Measurements from ENCODE around the gene TMCC1.
"Not testable (repeated sequence)": the region's sequence is repeated elsewhere in the genome, so short reads cannot be mapped to it uniquely, and the experiment has no call there.

TMCC1 gene

DNA sequence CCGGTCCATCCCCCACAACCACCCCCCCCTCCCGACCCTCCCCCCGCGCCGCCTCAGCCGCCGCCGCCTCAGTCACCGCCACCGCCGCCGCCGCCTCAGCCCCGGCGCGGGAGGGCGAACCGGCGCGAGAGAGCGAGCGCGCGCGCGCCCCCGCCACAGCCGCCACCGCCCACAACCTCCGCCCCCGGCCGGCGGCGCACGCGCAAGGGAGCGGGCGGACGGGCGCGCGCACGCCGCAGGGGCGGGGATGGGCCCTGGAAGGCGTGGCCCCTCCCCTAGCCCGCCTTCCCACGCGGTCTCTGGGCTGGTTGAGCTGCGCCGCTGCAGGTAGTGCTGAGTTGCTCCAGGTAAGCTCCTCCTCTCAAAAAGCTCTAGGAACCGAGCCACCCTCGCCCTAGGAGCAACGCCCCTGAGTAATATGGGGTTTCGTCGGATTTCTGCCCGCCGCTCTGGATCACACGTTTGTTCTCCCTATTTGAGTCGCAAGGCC, at the start of gene TMCC1:
Gene TMCC1, minus strand, starts transcription at position 131 of the 490 bp plus-strand sequence.
- in situ Hi-C loops (cut with HindIII; ENCODE audit: low sequenced_read_pairs): no loop called here

DNA sequence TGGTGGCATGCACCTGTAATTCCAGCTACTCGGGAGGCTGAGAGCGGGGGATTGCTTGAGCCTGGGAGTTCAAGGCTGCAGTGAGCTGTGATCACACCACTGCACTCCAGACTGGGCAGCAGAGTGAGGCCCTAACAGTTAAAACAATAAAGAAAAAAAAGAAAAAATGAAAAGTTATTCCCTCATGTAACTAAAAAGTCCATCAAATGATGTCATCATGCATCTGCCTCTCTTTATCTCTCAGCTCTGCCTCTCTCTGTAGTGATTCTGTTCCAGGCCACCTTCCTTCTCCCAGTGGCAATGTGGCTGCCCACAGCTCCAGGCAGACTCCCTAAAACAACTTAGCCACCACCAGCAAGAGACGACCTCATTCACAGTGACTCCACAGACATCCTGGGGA, 49.5 kb upstream of the TMCC1 start:
- in situ Hi-C loops (cut with HindIII; ENCODE audit: low sequenced_read_pairs): no loop called here

DNA sequence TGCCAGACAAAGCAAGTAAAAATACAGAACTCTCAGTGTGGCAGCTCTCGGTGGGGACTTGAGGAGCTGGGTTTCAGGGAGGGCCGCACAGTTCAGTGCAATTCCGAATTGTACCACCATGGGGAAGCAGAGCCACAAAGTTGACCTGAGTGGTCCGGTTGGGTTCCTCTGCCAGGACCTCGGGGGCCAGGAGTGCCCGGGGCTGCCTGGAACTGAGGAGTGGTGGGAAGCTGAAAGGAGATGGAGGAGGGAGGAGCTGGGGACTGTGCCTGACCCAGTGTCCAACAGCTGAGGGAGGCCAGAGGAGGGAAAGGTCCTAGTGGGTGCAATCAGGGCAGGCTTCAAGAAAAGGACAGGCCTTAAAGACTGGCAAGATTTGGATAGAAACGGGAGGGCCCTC, 48.8 kb upstream of the TMCC1 start:
- in situ Hi-C loops (cut with HindIII; ENCODE audit: low sequenced_read_pairs): no loop called here

DNA sequence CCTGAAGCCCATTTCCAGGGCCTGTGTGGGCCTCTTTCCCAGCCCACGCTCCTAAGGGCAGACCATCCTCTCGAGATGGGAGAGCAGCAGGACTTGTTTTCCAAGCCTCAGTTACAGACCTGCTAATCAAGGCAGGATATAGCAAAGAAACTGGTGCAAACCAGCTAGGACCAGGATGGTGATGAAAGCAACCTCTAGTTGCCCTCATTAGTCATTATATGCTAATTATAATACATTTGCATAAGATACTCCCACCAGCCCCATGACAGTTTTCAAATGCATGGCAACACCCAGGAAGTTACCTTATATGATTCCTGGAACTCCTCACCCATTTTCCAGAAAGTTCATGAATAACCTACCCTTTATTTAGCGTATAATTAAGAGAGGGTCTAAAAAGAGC, 46.6 kb upstream of the TMCC1 start:
- in situ Hi-C loops (cut with HindIII; ENCODE audit: low sequenced_read_pairs): no loop called here

DNA sequence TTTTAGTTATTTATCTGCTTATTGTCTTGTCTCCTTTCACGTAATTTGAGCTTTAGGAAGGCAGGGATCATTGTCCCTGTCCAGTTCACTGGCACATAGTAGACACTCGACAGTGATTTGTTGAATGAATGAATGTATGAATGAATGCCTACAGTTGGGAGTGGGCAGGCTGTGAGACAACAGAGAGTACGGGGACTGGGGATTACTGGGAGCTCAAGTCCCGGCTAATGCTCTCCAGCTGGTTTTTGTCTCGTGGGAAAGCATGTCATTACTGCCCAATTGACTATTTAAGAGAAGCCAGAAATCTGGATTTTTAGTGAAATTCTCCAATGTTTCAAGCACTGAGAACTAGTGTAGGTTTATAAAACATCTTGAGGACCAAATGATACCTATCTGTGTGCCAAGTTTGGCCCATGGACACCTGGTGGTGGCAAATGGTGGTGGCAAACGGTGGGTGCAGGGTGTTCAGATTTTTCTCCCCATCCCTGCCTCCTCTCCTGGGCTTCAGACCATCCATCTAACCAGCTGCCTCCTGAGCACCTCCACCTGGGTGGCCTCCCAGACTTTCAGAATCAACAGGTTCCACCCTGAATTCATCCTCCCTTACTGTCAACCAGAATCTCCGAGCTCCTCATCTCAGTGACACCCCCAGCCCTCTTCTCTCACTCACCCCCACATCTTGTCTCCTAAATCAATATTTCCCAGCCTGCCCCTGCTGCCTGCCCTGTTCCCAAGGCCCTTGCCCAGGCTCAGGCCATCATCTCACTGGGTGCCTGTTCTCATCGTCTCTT, 44.8 kb upstream of the TMCC1 start:
- in situ Hi-C loops (cut with HindIII; ENCODE audit: low sequenced_read_pairs): no loop called here

DNA sequence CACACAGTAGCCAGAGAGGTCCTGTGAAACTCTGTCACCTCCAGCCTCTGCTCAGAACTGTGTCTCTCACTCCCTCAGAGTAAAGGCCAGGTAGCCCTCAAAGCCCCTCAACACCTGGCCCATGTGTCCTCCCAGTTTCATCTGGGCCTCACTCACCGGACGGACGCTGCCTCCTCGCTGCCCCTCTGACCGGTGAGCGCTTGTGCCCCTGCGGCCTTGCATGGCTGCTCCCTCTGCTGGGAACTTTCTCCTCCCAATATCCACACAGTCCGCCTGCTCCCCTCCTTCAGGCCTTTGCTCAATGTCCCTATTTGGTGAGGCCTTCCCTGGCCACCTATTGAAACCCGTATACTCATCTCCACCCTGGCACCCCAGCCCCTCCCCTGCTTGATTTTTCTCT, 44.2 kb upstream of the TMCC1 start:
- in situ Hi-C loops (cut with HindIII; ENCODE audit: low sequenced_read_pairs): no loop called here

DNA sequence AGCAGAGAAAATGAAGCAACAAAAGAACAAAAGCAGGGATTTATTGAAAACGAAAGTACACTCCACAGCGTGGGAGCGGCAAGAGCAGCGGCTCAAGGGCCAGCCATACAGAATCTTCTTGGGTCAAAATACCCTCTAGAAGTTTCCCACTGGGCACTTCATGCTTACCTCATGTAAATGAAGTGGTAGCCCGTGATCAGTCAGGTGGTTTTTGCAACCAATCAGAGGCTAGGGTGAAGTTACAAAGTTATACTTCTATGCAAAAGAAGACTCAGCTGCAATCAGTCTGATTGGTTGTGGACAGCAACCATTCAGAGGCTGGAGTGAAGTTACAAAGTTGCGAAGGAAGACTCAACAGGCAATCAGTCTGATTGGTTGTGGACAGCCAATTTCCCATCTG, 43.2 kb upstream of the TMCC1 start:
- in situ Hi-C loops (cut with HindIII; ENCODE audit: low sequenced_read_pairs): no loop called here

DNA sequence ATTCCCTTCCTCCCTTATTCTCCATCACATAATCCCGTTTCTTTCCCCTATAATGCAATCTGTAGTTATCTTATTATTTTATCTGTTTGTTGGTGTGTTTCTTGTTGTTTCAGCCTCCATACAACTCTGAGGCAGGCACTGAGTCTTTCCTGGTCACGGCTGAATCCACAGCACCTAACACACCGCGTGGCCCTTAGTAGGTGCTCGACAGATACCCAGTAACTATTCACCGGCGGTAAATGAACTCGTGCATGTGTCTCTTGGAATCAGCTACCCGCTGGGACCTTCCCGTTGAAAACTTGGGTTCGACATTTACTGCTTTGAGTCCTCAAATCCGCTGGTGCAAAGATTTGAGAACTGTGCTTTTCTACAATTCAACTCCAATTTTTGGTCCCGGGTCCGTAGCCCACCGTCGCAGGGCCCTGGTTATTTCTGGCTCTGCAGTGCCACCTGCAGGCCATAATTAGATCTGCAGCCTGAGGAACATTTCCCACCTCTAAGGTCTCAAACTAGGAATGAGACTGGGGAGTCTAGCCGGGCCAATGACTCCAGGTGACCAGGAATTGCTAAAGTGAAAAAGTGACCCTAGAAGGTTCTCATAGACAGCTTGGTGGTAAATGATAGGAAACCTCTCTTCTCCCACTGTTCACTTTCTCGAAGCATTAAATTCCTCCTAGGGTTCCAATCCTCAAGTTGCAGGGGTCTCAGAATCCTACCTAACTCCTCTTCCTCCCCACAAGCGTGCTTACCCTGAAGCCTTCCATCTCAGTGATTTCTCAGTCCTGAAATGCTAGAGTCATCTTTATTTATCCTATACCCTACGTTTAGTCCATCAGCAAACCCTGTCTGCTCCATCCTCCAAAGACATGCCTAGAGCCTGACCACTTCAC, 41.0 kb upstream of the TMCC1 start:
- in situ Hi-C loops (cut with HindIII; ENCODE audit: low sequenced_read_pairs): no loop called here

DNA sequence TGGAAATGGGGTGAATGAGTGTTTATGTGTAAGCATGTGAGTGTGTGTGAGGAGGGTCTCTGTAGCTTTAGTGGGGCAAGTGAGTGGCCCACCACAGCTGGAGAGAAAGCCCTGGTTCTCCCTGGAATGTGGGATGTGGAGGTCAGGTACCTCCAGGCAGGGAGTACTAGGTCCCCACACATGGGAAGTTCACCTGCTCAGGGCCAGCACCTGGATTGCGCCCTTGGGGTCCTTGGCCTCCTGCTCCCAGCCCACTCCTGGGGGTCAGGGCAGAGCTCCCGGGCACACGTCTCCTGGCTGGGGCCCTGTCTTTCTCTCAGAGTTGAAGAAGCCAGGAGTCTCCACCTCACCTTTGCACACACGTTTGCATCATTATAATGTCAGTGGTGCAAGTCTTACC, 40.0 kb upstream of the TMCC1 start:
- in situ Hi-C loops (cut with HindIII; ENCODE audit: low sequenced_read_pairs): no loop called here

DNA sequence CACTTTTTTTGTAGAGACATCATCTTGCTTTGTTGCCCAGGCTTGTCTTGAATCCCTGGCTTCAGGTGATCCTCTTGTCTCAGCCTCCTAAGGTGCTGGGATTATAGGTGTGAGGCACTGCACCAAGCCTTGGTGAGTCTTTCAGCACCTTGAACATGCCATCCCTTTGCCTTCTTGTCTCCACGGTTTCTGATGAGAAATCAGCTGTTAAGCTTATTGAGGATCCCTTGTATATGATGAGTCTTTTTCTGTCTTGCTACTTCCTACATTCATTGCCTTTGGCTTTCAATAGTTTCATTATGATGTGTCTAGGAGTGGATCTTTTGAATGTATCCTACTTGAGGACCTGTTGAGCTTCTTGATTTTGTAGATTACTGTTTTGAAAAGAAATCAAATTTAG, 35.9 kb upstream of the TMCC1 start:
- in situ Hi-C loops (cut with HindIII; ENCODE audit: low sequenced_read_pairs): no loop called here

DNA sequence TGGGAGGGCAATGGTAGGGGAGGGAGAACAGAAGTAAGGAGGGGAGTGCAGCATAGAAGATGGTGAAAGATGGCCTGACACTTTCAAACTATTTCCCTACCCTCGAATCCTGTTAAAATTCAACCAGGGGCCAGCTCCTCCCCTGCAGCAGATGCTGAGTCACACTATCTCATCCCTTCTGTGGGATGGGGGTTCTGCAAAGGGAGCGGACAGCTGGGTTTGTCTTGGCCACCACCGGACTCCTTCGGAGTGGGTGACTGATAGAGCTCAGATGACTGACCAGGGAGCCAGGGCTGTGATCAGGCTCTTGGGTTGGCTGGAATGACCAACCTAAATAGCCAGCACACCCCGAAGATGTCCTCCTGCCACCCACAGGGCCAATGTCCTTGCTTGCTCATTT, 33.6 kb upstream of the TMCC1 start:
- in situ Hi-C loops (cut with HindIII; ENCODE audit: low sequenced_read_pairs): no loop called here

DNA sequence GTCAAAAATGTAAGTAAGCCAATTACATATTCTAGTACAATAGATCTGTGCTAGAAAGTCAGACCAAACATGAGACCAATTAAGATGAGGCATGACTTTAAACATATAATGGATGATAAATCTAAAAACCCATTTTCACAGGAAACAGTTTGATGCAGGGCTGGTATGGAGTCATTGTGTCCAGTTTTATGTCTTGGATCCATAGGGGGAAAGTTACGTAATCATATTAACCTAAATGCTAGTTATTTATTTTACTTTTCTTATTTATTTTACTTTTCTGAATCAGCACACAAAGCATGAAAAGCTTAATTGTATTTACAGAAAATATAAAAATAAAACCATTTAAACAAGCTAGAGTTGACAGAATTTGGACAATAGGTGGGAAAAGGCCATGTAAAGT, 26.3 kb upstream of the TMCC1 start:
- in situ Hi-C loops (cut with HindIII; ENCODE audit: low sequenced_read_pairs): loop anchor here (5.0 kb wide), 1 partner anchor 93 kb away; no protein-coding TSS in a partner anchor

DNA sequence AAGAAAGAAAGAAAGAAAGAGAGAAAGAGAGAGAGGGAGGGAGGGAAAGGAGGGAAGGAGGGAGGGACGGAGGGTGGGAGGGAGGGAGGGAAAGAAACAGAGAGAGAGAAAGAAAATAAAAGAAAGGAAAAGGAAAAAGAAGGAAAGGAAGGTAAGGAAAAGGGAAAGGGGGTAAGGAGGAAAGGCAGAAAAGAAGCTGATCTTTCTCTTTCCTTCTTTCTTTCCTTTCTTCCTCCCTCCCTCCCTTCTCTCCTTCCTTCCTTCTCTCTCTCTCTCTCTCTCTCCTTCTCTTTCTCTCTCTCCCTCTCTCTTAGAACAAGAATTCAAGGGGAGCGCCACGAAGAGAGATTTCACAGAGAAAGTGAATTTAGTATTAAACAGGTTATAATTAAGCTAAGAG, 25.8 kb upstream of the TMCC1 start:
- in situ Hi-C loops (cut with HindIII; ENCODE audit: low sequenced_read_pairs): no loop called here

DNA sequence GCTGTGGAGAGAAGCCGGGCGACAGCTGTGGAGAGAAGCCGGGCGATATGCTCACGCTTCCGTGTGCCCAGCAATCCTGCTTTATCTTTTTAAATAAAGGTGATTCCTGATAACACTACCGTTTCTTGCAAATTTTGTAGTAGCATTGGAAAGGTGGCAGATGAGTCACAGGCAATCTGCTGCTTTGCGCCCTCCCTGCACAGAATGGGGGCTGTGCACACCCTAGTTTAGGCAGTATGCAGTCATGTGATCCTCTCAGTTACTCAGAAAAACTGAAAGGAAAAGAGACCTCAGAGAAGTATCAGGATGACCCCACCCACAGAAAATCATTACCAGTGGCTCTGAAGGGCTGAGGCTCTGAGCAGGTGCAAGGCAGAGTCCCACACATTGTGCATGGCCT, 24.9 kb upstream of the TMCC1 start:
- in situ Hi-C loops (cut with HindIII; ENCODE audit: low sequenced_read_pairs): no loop called here

DNA sequence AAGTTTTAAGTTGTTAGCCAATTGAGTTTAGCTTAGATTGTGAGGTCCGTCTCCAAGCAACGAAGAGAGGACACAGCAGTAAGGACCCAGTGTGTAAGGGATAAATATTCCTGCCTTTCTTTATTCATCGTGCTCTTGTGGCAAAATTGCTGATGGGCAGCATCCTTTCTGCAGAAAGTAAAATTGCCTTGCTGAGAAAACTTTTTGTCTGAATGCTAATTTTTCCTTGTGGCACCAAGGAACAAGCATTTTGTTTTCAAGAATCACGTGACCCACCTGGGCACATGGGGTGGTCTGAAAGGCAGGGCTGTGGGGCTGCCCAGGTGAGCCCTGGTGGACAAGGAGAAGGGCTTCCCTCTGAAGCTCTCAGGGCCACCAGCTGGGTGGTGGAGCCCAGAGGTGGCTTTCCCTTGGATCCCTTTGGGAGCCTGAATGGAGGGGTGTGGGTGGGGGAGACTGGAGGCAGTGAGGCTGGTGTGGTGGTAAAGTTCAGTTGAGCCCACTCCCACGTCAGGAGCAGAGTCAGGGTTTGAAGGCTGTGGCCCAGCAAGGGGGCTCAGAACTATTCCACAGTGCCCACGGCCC, 24.0 kb upstream of the TMCC1 start:
- in situ Hi-C loops (cut with HindIII; ENCODE audit: low sequenced_read_pairs): no loop called here

DNA sequence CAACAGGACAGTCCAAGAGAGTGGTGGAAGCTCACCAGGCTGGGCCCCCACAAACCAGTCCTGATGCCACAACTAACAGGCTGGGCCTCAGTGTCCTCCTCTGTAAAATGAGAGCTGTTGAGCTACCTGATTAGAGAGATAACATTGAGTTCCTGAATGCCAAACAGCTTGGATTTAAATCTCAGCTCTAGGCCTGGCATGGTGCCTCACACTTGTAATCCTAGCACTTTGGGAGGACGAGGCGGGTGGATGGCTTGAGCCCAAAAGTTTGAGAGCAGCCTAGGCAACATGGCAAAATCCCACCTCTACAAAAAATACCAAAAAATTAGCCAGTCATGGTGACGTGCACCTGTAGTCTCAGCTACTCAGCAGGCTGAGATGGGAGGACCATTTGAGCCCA, 20.1 kb upstream of the TMCC1 start:
- in situ Hi-C loops (cut with HindIII; ENCODE audit: low sequenced_read_pairs): no loop called here

DNA sequence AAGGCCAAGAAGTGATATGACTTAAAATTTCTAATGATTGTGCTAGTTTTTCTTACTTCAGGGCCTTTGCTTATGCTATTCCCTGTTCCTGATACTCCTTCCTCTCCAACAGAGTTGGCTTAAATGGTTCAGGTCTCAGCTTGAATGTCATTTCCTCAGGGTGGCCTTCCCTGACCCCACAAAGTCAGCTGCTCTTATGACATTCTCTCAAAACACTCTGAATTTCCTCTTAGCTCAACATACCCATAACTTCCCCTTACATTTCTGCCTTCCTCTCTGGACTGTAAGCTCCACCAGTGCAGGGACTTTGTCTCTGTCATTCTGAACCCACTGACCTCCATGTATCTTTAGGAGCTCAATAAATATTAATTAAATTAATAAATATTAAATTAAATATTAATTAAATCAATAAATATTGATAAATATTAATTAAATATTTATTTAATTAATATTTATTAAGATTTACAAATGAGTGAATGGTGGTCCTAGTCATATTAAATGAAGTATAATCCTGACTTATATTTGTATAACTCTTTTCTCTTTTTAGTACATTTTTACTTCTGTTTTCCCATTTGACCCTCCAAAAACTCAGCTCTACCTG, 17.9 kb upstream of the TMCC1 start:
- in situ Hi-C loops (cut with HindIII; ENCODE audit: low sequenced_read_pairs): no loop called here

DNA sequence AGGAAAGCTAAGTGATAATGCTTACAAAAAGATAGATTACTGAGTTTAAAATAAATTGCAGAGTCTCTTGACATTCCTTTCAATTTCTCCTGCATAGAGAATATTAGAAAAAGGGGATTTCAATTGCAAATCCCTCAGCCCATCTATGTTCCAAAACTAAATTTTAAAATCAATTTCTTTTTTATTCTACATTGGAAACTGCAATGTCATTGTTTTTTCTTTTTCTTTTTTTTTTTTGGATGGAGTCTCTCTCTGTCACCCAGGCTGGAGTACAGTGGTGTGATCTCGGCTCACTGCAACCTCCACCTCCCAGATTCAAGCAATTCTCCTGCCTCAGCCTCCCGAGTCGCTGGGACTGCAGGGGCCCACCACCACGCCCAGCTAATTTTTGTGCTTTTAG, 15.7 kb upstream of the TMCC1 start:
- in situ Hi-C loops (cut with HindIII; ENCODE audit: low sequenced_read_pairs): not testable (repeated sequence)

DNA sequence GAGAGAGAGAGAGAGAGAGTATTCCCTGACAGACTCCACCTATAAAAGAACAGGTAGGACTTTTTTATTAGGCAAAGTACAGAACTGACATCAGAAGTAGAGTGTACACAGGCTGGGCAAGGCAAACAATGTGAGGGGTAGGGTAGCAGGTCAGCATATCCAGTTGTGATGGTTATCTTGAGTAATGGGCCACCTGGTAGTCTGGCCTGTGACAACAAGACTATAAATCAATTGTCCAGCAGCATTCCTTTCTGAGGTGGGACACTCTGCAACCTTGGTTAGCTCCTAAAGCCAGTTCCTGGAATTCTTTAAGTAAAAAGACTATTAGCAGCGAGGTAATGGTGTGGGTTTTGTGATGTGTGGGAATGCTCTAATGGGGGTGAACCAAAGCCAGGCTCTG, 14.9 kb upstream of the TMCC1 start:
- in situ Hi-C loops (cut with HindIII; ENCODE audit: low sequenced_read_pairs): no loop called here

DNA sequence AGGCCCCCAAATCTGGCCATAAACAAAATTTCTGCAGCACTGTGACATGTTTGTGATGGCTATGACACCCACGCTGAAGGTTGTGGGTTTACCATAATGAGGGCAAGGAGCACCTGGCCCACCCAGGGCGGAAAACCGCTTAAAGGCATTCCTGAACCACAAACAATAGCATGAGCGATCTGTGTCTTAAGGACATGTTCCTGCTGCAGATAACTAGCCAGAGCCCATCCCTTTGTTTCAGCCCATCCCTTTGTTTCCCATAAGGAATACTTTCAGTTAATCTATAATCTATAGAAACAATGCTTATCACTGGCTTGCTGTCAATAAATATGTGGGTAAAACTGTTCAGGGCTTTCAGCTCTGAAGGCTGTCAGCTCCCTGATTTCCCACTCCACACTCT, 7.8 kb upstream of the TMCC1 start:
- in situ Hi-C loops (cut with HindIII; ENCODE audit: low sequenced_read_pairs): not testable (repeated sequence)

DNA sequence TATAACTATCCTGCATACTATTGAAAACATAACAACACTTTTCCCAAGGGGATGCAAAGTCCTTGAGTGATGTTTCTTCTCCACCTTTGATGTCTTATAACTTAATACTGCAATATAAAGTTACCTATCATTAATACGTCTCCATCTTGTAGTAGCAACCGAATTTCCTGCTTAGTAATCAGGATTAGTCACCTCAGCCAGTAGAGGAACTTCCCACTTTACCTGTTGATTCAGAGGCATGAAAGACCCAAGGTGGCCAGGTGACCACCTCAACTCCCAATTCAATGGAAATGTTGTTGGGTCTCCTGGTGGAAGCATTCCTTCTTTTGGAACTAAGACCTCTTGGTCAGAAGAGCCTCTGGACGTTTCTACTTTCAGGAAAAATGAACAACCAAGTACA, 3.5 kb upstream of the TMCC1 start:
- in situ Hi-C loops (cut with HindIII; ENCODE audit: low sequenced_read_pairs): no loop called here
